Placental epithelial cell (primary cell): ENCODE data around the gene NDUFA8. TPM values are rescaled to one million over a fixed set of nuclear protein-coding genes. Genes with fewer than 3 reads are reported as not detected.

Experiments used
- small RNA-seq: library from RNA; depleted of rRNA; stranded (forward); fragments of <200 nt; gene quantifications from one replicate; pipeline ENCODE3, GENCODE V24; 2012
- total RNA-seq: library from RNA; depleted of rRNA; stranded (reverse); fragments of >200 nt; gene quantifications from 2 replicates; pipeline ENCODE4 v1.2.3, GENCODE V29; 2012

The NDUFA8 gene
- total RNA-seq = 15.3 and 27.2 TPM in 2 replicates

DNA sequence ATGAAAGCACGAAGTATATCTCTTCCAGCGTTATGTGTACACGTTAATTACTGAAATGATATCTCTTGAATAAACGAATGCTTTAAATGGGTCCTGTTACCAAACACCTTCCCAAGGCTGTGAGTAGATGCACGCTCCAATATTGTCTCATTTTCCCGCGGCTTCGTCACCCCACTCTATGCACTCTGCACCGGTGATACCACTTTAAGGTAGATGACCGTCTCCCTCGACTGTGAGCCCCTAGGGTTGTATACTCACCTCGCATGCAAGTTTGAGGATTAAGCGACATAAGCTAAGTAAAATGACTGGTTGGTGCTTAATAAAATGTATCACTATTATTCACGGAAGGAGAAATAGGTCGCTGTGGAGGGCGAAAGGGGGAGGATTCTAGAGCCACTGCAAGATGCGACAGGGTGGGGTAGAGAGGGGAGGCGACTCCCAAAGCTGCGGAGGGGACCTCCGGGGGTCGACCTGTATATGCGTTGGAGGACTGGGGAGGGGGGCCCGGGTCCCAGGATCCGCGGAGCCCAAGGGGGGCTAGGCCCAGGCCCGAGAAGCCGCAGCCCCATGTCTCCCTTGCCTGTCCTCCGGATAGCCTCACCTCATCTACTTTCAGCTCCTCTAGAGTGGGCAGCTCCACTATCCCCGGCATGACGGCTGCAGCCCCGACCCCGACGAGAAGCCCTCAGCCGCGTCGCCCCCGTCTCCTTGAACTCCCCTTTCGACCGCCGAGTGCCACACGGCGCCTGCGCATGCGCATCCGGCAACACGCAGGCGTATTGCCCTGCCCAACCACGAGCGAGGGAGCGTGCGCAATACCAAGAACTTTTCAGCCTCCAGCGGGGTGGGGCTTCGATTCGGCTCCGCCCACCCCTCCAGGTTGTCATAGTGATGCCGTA, at the start of gene NDUFA8, which contains the start of gene MORN5:
Gene NDUFA8 (minus strand): TSS at position 754 of the 899 bp plus-strand sequence. CDS start 102 bp downstream, at position 652.
Gene MORN5 (plus strand): TSS at position 883 of the 899 bp plus-strand sequence. CDS start 65 bp downstream, outside the sequence.

Small RNAs within 50 kb of the gene (small RNA-seq; reads per million reads assigned to genes)
- gene MIR4478 = not detected

Other genes with a start within 250 kb of the NDUFA8 start
- gene TTLL11, start 66.5 kb downstream of the NDUFA8 start, total RNA-seq = 6.3 and 7.1 TPM in 2 replicates
- not detected in 2 replicates for gene MORN5, start 129 bp upstream of the NDUFA8 start, total RNA-seq
- 0.33 TPM in 1 of 2 replicates, not detected in the other for gene LHX6, start 69.2 kb upstream of the NDUFA8 start, total RNA-seq
- 7.5 and 8.4 TPM in 2 replicates for gene RBM18, start 105.1 kb upstream of the NDUFA8 start, total RNA-seq
- 41.9 and 42.0 TPM in 2 replicates for gene MRRF, start 105.1 kb upstream of the NDUFA8 start, total RNA-seq
- gene PTGS1, start 211.2 kb upstream of the NDUFA8 start, total RNA-seq = under 0.01 and 0.33 TPM in 2 replicates